ENCODE measurements around the gene LRRC52. TPM values are rescaled to one million over a fixed set of nuclear protein-coding genes. Genes with fewer than 3 reads are reported as not detected.

LRRC52 gene
- total and polyA plus RNA-seq, 2 of the 8 experiments (the other 6 are each of a cell fraction or from before 2014, with no cell fraction given): 0.05 TPM; not detected in 1

DNA sequence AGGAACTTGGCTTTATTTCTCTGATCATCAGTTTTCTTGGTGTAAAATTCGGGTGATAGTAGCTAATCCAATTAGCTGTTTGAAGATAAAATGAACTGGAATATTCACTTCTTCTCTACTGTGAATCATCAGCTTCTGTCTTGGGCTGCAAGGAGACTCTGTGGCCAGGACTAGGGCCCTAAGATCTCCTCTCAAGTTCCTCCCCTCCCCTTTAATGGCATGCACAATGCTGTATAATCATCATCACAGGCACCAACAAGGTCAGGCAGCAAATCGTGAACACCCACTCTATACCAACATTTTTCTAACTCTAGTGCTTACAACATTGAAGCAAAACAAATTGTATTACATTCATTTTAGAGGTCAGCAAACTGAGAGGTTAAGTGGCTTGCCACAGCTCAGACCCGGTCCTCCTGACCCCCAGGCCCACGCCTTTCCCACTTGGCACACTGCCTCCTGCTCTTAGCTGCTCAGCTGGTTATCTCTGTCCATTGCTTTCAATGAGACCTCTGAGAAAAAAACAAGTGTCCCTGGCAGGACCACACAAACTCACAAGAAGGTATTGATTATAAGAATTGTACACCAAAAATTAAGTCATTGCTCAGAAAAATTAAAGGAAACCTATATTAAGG lies 31.8 kb downstream of the LRRC52 start (continued):
- TF ChIP-seq EZH2 (IDR thresholded peaks at IDR 0.05; ENCODE audit: low read depth, low read length, severe bottlenecking): no peak
- no peak for TF ChIP-seq MAFK (IDR thresholded peaks at IDR 0.05; ENCODE audit: low read depth, low read length)
- no peak for TF ChIP-seq FOSL1 (IDR thresholded peaks at IDR 0.05; ENCODE audit: insufficient read depth, low read depth, low read length)
- no peak for TF ChIP-seq KDM4A (IDR thresholded peaks at IDR 0.05; ENCODE audit: low read depth, low read length, severe bottlenecking)
- no peak for TF ChIP-seq SP2 (IDR thresholded peaks at IDR 0.05; ENCODE audit: low read length)
- no peak for TF ChIP-seq NRF1 (IDR thresholded peaks at IDR 0.05; ENCODE audit: low read depth, low read length)
- no peak for TF ChIP-seq EP300 (IDR thresholded peaks at IDR 0.05; ENCODE audit: borderline replicate concordance in 1 of 2, low read depth in 2 of 2, low read length in 2 of 2)
